Sigmoid colon (tissue), 7 donors: ENCODE results near the gene TEKT3. TPM values are rescaled to one million over a fixed set of nuclear protein-coding genes. Genes with fewer than 3 reads are reported as not detected.

Experiments used
- DNase-seq: peaks from one replicate; pipeline ENCODE4 v3.0.0-alpha.2; 2019
- H3K27ac ChIP-seq, 4 donors: fragments of 200-600 bp; sonication (generic); one replicate each; pipeline ENCODE4 v1.5.1; 2016 to 2019; ENCODE audit warnings: mild to moderate bottlenecking in 1 of 4
- H3K27me3 ChIP-seq, 3 donors: fragments of 200-600 bp; sonication (generic); one replicate each; pipeline ENCODE4 v1.5.1; 2019; ENCODE audit warnings: mild to moderate bottlenecking in 1 of 3
- H3K36me3 ChIP-seq, 4 donors: fragments of 200-600 bp; sonication (generic); one replicate each; pipeline ENCODE4 v1.5.1; 2016 to 2019
- H3K4me1 ChIP-seq, 4 donors: fragments of 200-600 bp; sonication (generic); one replicate each; pipeline ENCODE4 v1.5.1; 2017 to 2019
- H3K4me3 ChIP-seq, 4 donors: fragments of 200-600 bp; sonication (generic); one replicate each; pipeline ENCODE4 v1.5.1; 2017 to 2019; ENCODE audit warnings: mild to moderate bottlenecking in 2 of 4, moderate library complexity in 1 of 4
- H3K9me3 ChIP-seq, 4 donors: fragments of 200-600 bp in 3 of 4; sonication (generic) in 3 of 4; one replicate each; pipeline versions ENCODE4 v1.5.1 to v1.6.1; 2013 to 2019
- EP300 ChIP-seq, 4 donors: sonication (generic); formaldehyde crosslinking; IDR thresholded peaks; one replicate each; pipeline ENCODE4 v1.6.1; 2017; ENCODE audit warnings: antibody characterized with exemption in 4 of 4
- POLR2A ChIP-seq, 2 donors: fragments of 450-650 bp; IDR thresholded peaks; one replicate each; pipeline ENCODE4 v1.6.1; 2016; ENCODE audit warnings: antibody characterized with exemption in 2 of 2, mild to moderate bottlenecking in 2 of 2, moderate library complexity in 2 of 2
- POLR2AphosphoS5 ChIP-seq, 4 donors: sonication (generic); formaldehyde crosslinking; IDR thresholded peaks; one replicate each; pipeline ENCODE4 v1.6.1; 2017; ENCODE audit warnings: antibody characterized with exemption in 4 of 4
- WGBS, 2 donors: extraction: QIAGEN DNeasy Blood & Tissue Kit; methylation state at CpG; one replicate each; pipeline ENCODE4 v1.1.7; 2013; 5-methylcytosine and 5-hydroxymethylcytosine counted together
- intact Hi-C: fragments of 100-400 bp; cut with DNase I; formaldehyde crosslinking; loops from one replicate; pipeline ENCODE4 v1.15.1; 2023
- polyA plus RNA-seq, 3 donors: library from polyadenylated mRNA; stranded (reverse); fragments of 200-250 nt; gene quantifications; one replicate each; pipeline ENCODE4 v1.2.3, GENCODE V29; 2013
- total RNA-seq, 4 donors: library from RNA; depleted of rRNA; stranded (reverse); fragments of >200 nt; gene quantifications; one replicate each; pipeline ENCODE4 v1.1.0, GENCODE V29; 2016
- TF ChIP-seq, protein P1 (sequence below), 4 experiments: fragments of 450-650 bp in 3 of 4; fragments of 200-600 bp in 1 of 4; IDR thresholded peaks; one replicate each; pipeline ENCODE4 v1.5.1; 2016 to 2019; ENCODE audit warnings: antibody characterized with exemption in 4 of 4, mild to moderate bottlenecking in 3 of 4, moderate library complexity in 2 of 4
- donor health status: healthy with polysubstance abuse.
- donor health status: Bipolar disorder and iron deficiency.
- donor health status: healthy.

The TEKT3 gene
- total and polyA plus RNA-seq, 7 donors, result 0.26 to 1.8 TPM; not detected in 5

DNA sequence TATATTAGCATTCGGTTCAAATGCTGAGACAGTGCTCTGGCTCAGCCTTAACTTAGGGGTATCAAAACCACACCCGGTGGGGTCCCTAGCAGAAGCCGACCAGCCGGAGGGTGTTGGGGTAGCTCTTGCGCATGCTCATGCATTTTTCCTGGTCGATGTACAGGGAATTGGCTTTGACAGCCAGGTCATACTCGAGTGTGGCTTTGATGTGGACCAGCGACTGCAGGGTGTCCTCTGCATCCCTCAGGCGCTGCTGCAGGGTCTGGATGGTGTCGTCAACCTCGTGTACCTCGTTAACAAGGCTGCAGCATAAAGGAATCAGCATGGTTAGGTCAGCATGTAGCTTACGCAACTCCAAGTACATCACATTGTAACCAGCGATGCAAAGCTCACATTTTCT is 37.5 kb downstream of the TEKT3 start:
- no peak overlapping the region for H3K4me3 ChIP-seq
- H3K27ac ChIP-seq, result peak overlapping the region in 2 of 4 donors; percentile 46 to 78
- intact Hi-C loops, result no loop called here
- H3K36me3 ChIP-seq, result no peaks in the 10 kb centered on the region
- no peak for TF ChIP-seq POLR2A (IDR thresholded peaks at IDR 0.05)
- 89 to 91% methylated on average over 14 of the region's 14 CpGs for WGBS, 2 donors
- no peaks in the 10 kb centered on the region for H3K9me3 ChIP-seq
- no peak for DNase-seq
- H3K4me1 ChIP-seq, result peaks cover 3 to 66% (median 51%) of the 10 kb centered on the region in 4 donors
- no peaks in the 10 kb centered on the region for H3K27me3 ChIP-seq

DNA sequence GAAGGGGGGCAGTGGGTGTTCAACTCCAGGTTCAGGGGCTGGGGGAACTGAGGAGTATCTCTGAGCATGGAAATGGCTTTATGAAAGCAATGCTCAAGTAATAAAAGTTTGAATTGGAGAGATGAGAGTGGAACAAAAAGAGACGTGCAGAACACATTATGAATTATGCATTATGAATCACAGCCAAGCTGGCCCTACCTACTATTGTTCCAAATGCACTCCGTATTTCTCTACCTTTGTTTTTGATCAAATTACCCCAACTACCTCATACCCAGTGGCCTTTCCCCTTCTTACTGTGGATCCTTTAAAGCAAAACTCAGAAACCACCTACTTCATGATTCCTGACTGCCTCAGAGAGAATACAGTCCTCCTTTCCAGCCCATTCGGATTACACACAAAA is 38.1 kb downstream of the TEKT3 start:
- H3K36me3 ChIP-seq, result no peaks in the 10 kb centered on the region
- peaks cover 3 to 63% (median 45%) of the 10 kb centered on the region in 4 donors for H3K4me1 ChIP-seq
- H3K27me3 ChIP-seq, result no peaks in the 10 kb centered on the region
- no peak overlapping the region for H3K4me3 ChIP-seq
- no peaks in the 10 kb centered on the region for H3K9me3 ChIP-seq
- WGBS, 2 donors, result 6 to 42% methylated on average over 3 of the region's 3 CpGs
- peak overlapping the region in 3 of 4 donors; percentile 16 to 78 (median 46) for H3K27ac ChIP-seq
- TF ChIP-seq POLR2A (IDR thresholded peaks at IDR 0.05), result no peak
- DNase-seq, result no peak
- intact Hi-C loops, result no loop called here

DNA sequence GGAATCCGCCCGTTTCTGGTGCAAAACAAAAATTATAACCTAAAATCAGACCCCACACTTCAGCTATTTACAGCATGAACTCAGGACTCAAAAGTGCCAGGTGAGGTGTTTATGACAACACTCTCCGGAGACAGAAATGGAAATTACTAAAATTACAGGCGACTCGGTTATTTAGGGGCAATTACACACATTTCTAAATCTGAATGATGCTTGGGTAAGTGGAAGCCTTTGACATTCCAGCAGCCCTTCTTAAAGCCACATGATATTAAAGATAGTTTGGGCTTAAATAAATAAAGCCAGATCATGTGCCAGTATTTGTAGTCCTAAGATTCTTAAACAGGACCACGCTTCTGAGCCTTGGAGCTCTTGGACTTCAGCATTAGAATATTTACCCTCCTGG is 39.6 kb downstream of the TEKT3 start:
- Histone ChIP-seq H3K9me3 (no peaks in the 10 kb centered on the region), H3K36me3 (no peaks in the 10 kb centered on the region), H3K4me1 (peaks cover 0 to 49% (median 32%) of the 10 kb centered on the region in 4 donors), H3K4me3 (no peak overlapping the region), H3K27ac (no peak overlapping the region), H3K27me3 (no peaks in the 10 kb centered on the region)
- intact Hi-C loops, result no loop called here
- DNase-seq, result no peak
- TF ChIP-seq, protein P1, sequence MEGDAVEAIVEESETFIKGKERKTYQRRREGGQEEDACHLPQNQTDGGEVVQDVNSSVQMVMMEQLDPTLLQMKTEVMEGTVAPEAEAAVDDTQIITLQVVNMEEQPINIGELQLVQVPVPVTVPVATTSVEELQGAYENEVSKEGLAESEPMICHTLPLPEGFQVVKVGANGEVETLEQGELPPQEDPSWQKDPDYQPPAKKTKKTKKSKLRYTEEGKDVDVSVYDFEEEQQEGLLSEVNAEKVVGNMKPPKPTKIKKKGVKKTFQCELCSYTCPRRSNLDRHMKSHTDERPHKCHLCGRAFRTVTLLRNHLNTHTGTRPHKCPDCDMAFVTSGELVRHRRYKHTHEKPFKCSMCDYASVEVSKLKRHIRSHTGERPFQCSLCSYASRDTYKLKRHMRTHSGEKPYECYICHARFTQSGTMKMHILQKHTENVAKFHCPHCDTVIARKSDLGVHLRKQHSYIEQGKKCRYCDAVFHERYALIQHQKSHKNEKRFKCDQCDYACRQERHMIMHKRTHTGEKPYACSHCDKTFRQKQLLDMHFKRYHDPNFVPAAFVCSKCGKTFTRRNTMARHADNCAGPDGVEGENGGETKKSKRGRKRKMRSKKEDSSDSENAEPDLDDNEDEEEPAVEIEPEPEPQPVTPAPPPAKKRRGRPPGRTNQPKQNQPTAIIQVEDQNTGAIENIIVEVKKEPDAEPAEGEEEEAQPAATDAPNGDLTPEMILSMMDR (IDR thresholded peaks at IDR 0.05), result no peak
- TF ChIP-seq POLR2A (IDR thresholded peaks at IDR 0.05), result no peak
- TF ChIP-seq POLR2AphosphoS5 (IDR thresholded peaks at IDR 0.05), result no peak
- no peak for TF ChIP-seq EP300 (IDR thresholded peaks at IDR 0.05)
- WGBS, 2 donors, result 86 to 88% methylated on average over 6 of the region's 6 CpGs

DNA sequence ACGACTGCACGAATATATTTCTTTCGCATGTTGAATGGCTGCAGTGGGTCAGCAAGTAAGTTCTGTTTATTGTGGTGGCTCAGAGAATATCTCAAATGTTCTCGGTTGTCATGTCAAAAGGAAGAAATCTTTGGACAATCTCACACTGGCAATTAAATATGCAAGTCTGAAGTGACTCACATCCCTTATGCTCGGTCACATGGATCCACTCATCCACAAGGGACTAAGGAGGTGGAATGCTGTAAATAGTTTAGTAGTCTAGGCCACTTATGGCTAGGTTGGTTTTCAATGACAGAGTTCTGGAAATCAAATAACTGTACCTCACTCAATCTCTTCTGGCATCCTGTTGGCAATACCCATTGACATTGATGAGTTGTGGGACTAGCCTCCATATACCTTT is 43.2 kb downstream of the TEKT3 start:
- Histone ChIP-seq H3K4me1 (peaks cover 0 to 17% (median 12%) of the 10 kb centered on the region in 4 donors), H3K4me3 (no peak overlapping the region), H3K27me3 (no peaks in the 10 kb centered on the region), H3K9me3 (no peaks in the 10 kb centered on the region), H3K27ac (no peak overlapping the region), H3K36me3 (no peaks in the 10 kb centered on the region)
- WGBS, 2 donors, result 76 to 84% methylated on average over 5 of the region's 5 CpGs
- no peak for TF ChIP-seq POLR2AphosphoS5 (IDR thresholded peaks at IDR 0.05)
- TF ChIP-seq POLR2A (IDR thresholded peaks at IDR 0.05), result no peak
- TF ChIP-seq EP300 (IDR thresholded peaks at IDR 0.05), result no peak
- TF ChIP-seq, protein P1 (IDR thresholded peaks at IDR 0.05), result no peak
- intact Hi-C loops, result no loop called here
- no peak for DNase-seq

DNA sequence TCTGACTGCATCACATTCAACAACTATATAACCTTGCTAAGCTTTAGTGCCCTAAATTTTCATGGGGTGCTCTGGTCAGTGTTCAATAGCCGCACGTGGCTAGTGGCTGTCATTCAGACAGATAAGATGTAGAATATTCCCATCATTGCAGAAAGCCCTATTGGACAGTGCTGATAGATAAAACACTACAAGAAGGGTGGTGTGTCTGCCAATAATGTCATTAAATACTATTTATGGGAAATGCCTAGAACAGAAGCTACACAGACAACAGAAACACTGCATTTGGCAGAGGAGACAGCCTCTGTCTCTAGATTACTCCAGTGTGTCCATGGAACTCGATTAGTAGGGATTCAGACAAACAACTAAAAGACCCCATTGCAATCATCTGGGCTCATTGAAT is 47.8 kb downstream of the TEKT3 start:
- intact Hi-C loops, result no loop called here
- H3K9me3 ChIP-seq, result no peaks in the 10 kb centered on the region
- TF ChIP-seq EP300 (IDR thresholded peaks at IDR 0.05) (no peak), POLR2AphosphoS5 (IDR thresholded peaks at IDR 0.05) (no peak), POLR2A (IDR thresholded peaks at IDR 0.05) (no peak)
- TF ChIP-seq, protein P1 (IDR thresholded peaks at IDR 0.05), result no peak
- H3K27me3 ChIP-seq, result no peaks in the 10 kb centered on the region
- DNase-seq, result no peak
- no peaks in the 10 kb centered on the region for H3K36me3 ChIP-seq
- 81 to 85% methylated on average over 3 of the region's 3 CpGs for WGBS, 2 donors
- no peak overlapping the region for H3K4me3 ChIP-seq
- peaks cover 0 to 9% (median 9%) of the 10 kb centered on the region in 4 donors for H3K4me1 ChIP-seq
- H3K27ac ChIP-seq, result no peak overlapping the region

DNA sequence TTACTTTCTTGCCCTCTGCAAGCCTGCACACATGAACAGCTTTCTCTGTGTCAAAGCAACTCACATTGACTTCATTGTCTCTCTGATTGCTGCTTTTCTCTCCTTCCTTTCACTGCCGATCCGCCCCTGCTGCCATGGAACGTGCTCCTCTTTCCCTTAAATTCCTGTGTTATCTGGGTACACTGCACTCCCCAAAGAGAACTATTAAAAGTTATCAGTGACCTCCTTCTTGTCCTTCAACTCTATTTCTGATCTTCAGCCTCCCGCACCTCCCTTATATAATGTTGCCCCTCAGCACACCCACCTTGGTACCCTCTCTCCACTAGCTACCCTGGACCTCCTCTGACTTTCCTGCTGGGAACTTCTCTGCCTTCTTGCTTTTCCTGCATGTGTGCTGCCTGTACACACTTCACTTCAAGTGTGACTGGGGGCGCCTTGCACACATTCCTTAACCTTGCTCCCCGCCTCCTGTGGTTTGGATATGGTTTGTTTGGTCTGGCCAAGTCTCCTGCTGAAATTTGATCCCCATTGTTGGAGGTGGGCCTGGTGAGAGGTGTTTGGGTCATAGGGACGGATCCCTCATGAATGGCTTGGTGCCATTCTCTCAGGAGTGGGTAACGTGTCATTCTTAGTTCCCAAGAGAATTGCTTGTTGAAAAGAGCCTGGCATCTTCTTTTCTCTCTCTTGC is 49.6 kb downstream of the TEKT3 start:
- WGBS, 2 donors, result 86 to 89% methylated on average over 8 of the region's 8 CpGs
- Histone ChIP-seq H3K9me3 (no peaks in the 10 kb centered on the region), H3K27ac (no peak overlapping the region), H3K4me1 (peaks cover 0 to 22% (median 21%) of the 10 kb centered on the region in 4 donors), H3K27me3 (no peaks in the 10 kb centered on the region), H3K36me3 (no peaks in the 10 kb centered on the region), H3K4me3 (no peak overlapping the region)
- TF ChIP-seq POLR2A (IDR thresholded peaks at IDR 0.05), result no peak
- TF ChIP-seq, protein P1 (IDR thresholded peaks at IDR 0.05), result no peak
- TF ChIP-seq EP300 (IDR thresholded peaks at IDR 0.05), result no peak
- TF ChIP-seq POLR2AphosphoS5 (IDR thresholded peaks at IDR 0.05), result no peak
- DNase-seq, result no peak
- intact Hi-C loops, result no loop called here
